GM18870 (cell line): ENCODE data around the gene HAVCR1.
"Not testable (repeated sequence)": the region's sequence is repeated elsewhere in the genome, so short reads cannot be mapped to it uniquely, and the experiment has no call there.

Experiments
- ATAC-seq: cut with Tn5 transposase; IDR thresholded peaks from one replicate; pipeline ENCODE4 v1.9.1; 2021; ENCODE audit warnings: moderate library complexity; ENCODE audit not compliant: unreplicated experiment

The HAVCR1 gene

GRCh38 chr5:157059093-157059539 lies at the start of gene HAVCR1:
Gene HAVCR1 (minus strand): TSS chr5:157059116. CDS start chr5:157057943, 1,173 bp downstream.
- ATAC-seq: peak; percentile 86

- no peak for ATAC-seq
Observed at GRCh38 chr5:157107508-157107907, 48.6 kb upstream of the HAVCR1 start.

GRCh38 chr5:157106630-157107461 lies 47.9 kb upstream of the HAVCR1 start:
- ATAC-seq: no peak

GRCh38 chr5:157100140-157100679 lies 41.3 kb upstream of the HAVCR1 start:
- ATAC-seq: peak; percentile 45

GRCh38 chr5:157088342-157088990 lies 29.6 kb upstream of the HAVCR1 start:
- ATAC-seq: peak; percentile 72

- ATAC-seq: no peak
Observed at GRCh38 chr5:157086751-157087359, 27.9 kb upstream of the HAVCR1 start.

GRCh38 chr5:157085930-157086329 lies 27.0 kb upstream of the HAVCR1 start:
- no peak for ATAC-seq

- no peak for ATAC-seq
Observed at GRCh38 chr5:157080286-157080685, 21.4 kb upstream of the HAVCR1 start.

GRCh38 chr5:157076558-157076957 lies 17.6 kb upstream of the HAVCR1 start:
- no peak for ATAC-seq

GRCh38 chr5:157072508-157072907 lies 13.6 kb upstream of the HAVCR1 start:
- ATAC-seq: no peak

- ATAC-seq: no peak
Observed at GRCh38 chr5:157069949-157070348, 11.0 kb upstream of the HAVCR1 start.

- ATAC-seq: no peak
Observed at GRCh38 chr5:157068785-157069184, 9.9 kb upstream of the HAVCR1 start.

GRCh38 chr5:157068339-157068738 lies 9.4 kb upstream of the HAVCR1 start:
- no peak for ATAC-seq

- no peak for ATAC-seq
Observed at GRCh38 chr5:157067005-157067404, 8.1 kb upstream of the HAVCR1 start.

- ATAC-seq: no peak
Observed at GRCh38 chr5:157066080-157066479, 7.2 kb upstream of the HAVCR1 start.

- ATAC-seq: no peak
Observed at GRCh38 chr5:157063776-157064430, 5.0 kb upstream of the HAVCR1 start.

- no peak for ATAC-seq
Observed at GRCh38 chr5:157059891-157060290, 975 bp upstream of the HAVCR1 start.

- ATAC-seq: no peak
Observed at GRCh38 chr5:157057459-157058370, 1.2 kb downstream of the HAVCR1 start.

- not testable (repeated sequence) for ATAC-seq
Observed at GRCh38 chr5:157056848-157057247, 2.1 kb downstream of the HAVCR1 start.
